Choroid plexus epithelial cell (primary cell): ENCODE results near the gene MPDZ.
A peak's percentile ranks its signal among the peaks of the same experiment; 100 is the strongest.

Experiments
- DNase-seq: peaks from one replicate; pipeline ENCODE4 v3.0.0-alpha.2; 2010; ENCODE audit warnings: low read depth
- H3K4me3 ChIP-seq: 2 replicates; pipeline ENCODE4 v1.5.1; 2011; ENCODE audit warnings: low read depth, mild to moderate bottlenecking, control low read depth, low read length, moderate library complexity
- CTCF ChIP-seq: conservative IDR thresholded peaks from 2 replicates; pipeline ENCODE4 v1.5.1; 2011; ENCODE audit warnings: low read depth, mild to moderate bottlenecking, control low read depth, inconsistent platforms, low read length, moderate library complexity

MPDZ gene

GRCh38 chr9:13107008-13107407 is 172.5 kb downstream of the MPDZ start:
- no peak for DNase-seq
- no peak overlapping the region for H3K4me3 ChIP-seq
- TF ChIP-seq CTCF = no peak

GRCh38 chr9:13100914-13101572 is 178.4 kb downstream of the MPDZ start:
- no peak for DNase-seq
- no peak overlapping the region for H3K4me3 ChIP-seq
- TF ChIP-seq CTCF = no peak

- H3K4me3 ChIP-seq = no peak overlapping the region
- no peak for TF ChIP-seq CTCF
- no peak for DNase-seq
Observed at GRCh38 chr9:13095056-13095455, 184.4 kb downstream of the MPDZ start.

- DNase-seq = peak; percentile 9
- no peak overlapping the region for H3K4me3 ChIP-seq
Observed at GRCh38 chr9:13090628-13091027, 188.9 kb downstream of the MPDZ start.

GRCh38 chr9:13089666-13090065 is 189.8 kb downstream of the MPDZ start:
- TF ChIP-seq CTCF = no peak
- no peak overlapping the region for H3K4me3 ChIP-seq
- no peak for DNase-seq

More at GRCh38 chr9:13090628-13091027, 188.9 kb downstream of the MPDZ start:
- no peak for TF ChIP-seq CTCF

- DNase-seq = peak; percentile 77
- TF ChIP-seq CTCF = peak; percentile 76
- H3K4me3 ChIP-seq = peak overlapping the region; percentile 19
Observed at GRCh38 chr9:13088720-13089427, 190.6 kb downstream of the MPDZ start.
